Mammary epithelial cell (primary cell): ENCODE measurements around the gene TRPM8.
"Not testable (repeated sequence)": the region's sequence is repeated elsewhere in the genome, so short reads cannot be mapped to it uniquely, and the experiment has no call there.

Experiments used
- CTCF ChIP-seq, 2 donors: IDR thresholded peaks in 1 of 2; conservative IDR thresholded peaks in 1 of 2; 2 replicates each; pipeline ENCODE4 v1.5.1; 2011 to 2012; ENCODE audit warnings: inconsistent platforms in 2 of 2, low read length in 2 of 2, mild to moderate bottlenecking in 2 of 2, control low read depth in 1 of 2, low read depth in 1 of 2; ENCODE audit not compliant: insufficient read depth in 1 of 2; ENCODE audit errors: extremely low read depth in 1 of 2
- EZH2 ChIP-seq: IDR thresholded peaks from 2 replicates; pipeline ENCODE4 v1.6.1; 2012; ENCODE audit warnings: low read length, inconsistent platforms, borderline replicate concordance

- TF ChIP-seq CTCF (conservative IDR thresholded peaks at IDR 0.05 in 1 of 2, IDR thresholded peaks at IDR 0.05 in 1 of 2; ENCODE audit: extremely low read depth in 1 of 2, insufficient read depth in 1 of 2, low read depth in 1 of 2, low read length in 2 of 2); EZH2: not testable (repeated sequence)
Observed at GRCh38 chr2:233965646-233966045, 48.5 kb downstream of the TRPM8 start.
